ENCODE measurements around the gene TXNDC15.

DNA sequence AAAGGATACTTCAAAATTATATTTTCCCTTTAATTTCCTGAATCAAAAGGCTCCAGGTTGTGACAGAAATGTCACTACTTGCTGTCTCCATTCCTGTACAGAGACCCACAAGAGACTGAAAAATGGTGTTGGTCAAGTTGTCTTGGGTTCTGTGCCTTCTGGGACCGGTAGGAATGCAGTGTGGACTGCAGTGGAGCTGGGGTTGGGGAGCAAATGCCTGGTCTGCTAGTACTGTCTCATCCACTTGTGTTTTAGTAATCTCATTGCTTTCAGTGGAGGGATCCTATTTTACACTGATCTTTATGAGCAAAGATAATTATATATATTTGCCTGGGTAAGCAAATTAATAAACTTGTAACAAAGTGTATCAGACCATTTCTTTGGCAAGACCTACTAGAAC is 69.4 kb downstream of the TXNDC15 start:
- TF ChIP-seq TOX (CRISPR knock-in tag; IDR thresholded peaks at IDR 0.05; ENCODE audit: borderline replicate concordance) = no peak
- TF ChIP-seq ZNF70 (CRISPR knock-in tag; IDR thresholded peaks at IDR 0.05) = no peak
- TF ChIP-seq ZNF565 (CRISPR knock-in tag; conservative IDR thresholded peaks at IDR 0.05; ENCODE audit: low read depth) = no peak
- no peak for TF ChIP-seq SNAI2 (CRISPR knock-in tag; IDR thresholded peaks at IDR 0.05)
- no peak for TF ChIP-seq ESRRG (CRISPR knock-in tag; IDR thresholded peaks at IDR 0.05)
